ENCODE results near the gene LCN2.

LCN2 gene

GRCh38 chr9:128102861-128103588 is 46.2 kb upstream of the LCN2 start:
- DNase-seq (ENCODE audit: low read depth) = no peak
- TF ChIP-seq CTCF (IDR thresholded peaks at IDR 0.05; ENCODE audit: insufficient read depth, low read depth, low read length, missing control alignments) = no peak
- H3K4me3 ChIP-seq (ENCODE audit: low read length) = no peak overlapping the region

GRCh38 chr9:128103589-128103962 is 45.7 kb upstream of the LCN2 start:
- peak; percentile 32 for TF ChIP-seq CTCF (IDR thresholded peaks at IDR 0.05; ENCODE audit: insufficient read depth, low read depth, low read length, missing control alignments)
- H3K4me3 ChIP-seq (ENCODE audit: low read length) = no peak overlapping the region
- DNase-seq (ENCODE audit: low read depth) = no peak

GRCh38 chr9:128104171-128104618 is 45.1 kb upstream of the LCN2 start:
- no peak for DNase-seq (ENCODE audit: low read depth)
- no peak for TF ChIP-seq CTCF (IDR thresholded peaks at IDR 0.05; ENCODE audit: insufficient read depth, low read depth, low read length, missing control alignments)
- no peak overlapping the region for H3K4me3 ChIP-seq (ENCODE audit: low read length)

GRCh38 chr9:128105538-128106175 is 43.6 kb upstream of the LCN2 start:
- no peak overlapping the region for H3K4me3 ChIP-seq (ENCODE audit: low read length)
- DNase-seq (ENCODE audit: low read depth) = no peak
- TF ChIP-seq CTCF (IDR thresholded peaks at IDR 0.05; ENCODE audit: insufficient read depth, low read depth, low read length, missing control alignments) = no peak

GRCh38 chr9:128106181-128106939 is 42.9 kb upstream of the LCN2 start:
- no peak overlapping the region for H3K4me3 ChIP-seq (ENCODE audit: low read length)
- TF ChIP-seq CTCF (IDR thresholded peaks at IDR 0.05; ENCODE audit: insufficient read depth, low read depth, low read length, missing control alignments) = no peak
- DNase-seq (ENCODE audit: low read depth) = no peak

- DNase-seq (ENCODE audit: low read depth) = no peak
- H3K4me3 ChIP-seq (ENCODE audit: low read length) = no peak overlapping the region
- TF ChIP-seq CTCF (IDR thresholded peaks at IDR 0.05; ENCODE audit: insufficient read depth, low read depth, low read length, missing control alignments) = no peak
Measured at GRCh38 chr9:128106940-128107467, 42.2 kb upstream of the LCN2 start.

Data from epithelial cell of esophagus (primary cell).